ENCODE measurements around the gene TOM1L1.

DNA sequence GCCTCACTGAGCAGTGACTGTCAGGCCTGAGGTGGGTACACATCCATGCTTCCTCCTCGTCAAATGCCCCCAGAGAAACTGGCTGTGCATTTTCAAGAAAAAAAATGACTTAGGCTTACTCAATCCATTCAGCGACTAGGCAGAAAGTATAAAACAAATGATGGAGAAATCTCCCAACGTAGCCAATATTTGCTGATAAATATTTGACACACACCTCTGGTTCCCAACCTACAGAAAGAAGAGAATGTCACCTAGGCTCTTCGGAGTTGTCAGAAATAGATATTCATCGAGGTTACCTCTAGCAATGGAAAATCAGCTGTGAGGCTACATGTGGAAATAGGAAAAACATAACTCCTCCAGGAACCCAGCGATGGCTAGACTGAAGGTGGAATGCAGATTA is 12.4 kb upstream of the TOM1L1 start:
- TF ChIP-seq, protein P1, sequence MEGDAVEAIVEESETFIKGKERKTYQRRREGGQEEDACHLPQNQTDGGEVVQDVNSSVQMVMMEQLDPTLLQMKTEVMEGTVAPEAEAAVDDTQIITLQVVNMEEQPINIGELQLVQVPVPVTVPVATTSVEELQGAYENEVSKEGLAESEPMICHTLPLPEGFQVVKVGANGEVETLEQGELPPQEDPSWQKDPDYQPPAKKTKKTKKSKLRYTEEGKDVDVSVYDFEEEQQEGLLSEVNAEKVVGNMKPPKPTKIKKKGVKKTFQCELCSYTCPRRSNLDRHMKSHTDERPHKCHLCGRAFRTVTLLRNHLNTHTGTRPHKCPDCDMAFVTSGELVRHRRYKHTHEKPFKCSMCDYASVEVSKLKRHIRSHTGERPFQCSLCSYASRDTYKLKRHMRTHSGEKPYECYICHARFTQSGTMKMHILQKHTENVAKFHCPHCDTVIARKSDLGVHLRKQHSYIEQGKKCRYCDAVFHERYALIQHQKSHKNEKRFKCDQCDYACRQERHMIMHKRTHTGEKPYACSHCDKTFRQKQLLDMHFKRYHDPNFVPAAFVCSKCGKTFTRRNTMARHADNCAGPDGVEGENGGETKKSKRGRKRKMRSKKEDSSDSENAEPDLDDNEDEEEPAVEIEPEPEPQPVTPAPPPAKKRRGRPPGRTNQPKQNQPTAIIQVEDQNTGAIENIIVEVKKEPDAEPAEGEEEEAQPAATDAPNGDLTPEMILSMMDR (IDR thresholded peaks at IDR 0.05; ENCODE audit: low read depth, low read length): no peak
- no peak for TF ChIP-seq EZH2phosphoT487 (IDR thresholded peaks at IDR 0.05; ENCODE audit: low read depth)
